Stimulated activated CD4-positive, alpha-beta T cell treated with anti-CD3 and anti-CD28 coated beads, Interleukin-4, amount 100 ng/mL, for 48 hours (primary cell): Measurements from ENCODE around the gene ALKBH5.

ENCODE experiments used
- DNase-seq, 2 donors: peaks; one replicate each; pipeline ENCODE4 v3.0.0-alpha.2; 2020; ENCODE audit warnings: low read depth in 2 of 2

The ALKBH5 gene

GRCh38 chr17:18245038-18245776, 61.6 kb downstream of the ALKBH5 start:
- no peak for DNase-seq

GRCh38 chr17:18246109-18246725, 62.6 kb downstream of the ALKBH5 start:
- DNase-seq = no peak

GRCh38 chr17:18246880-18247612, 63.4 kb downstream of the ALKBH5 start:
- DNase-seq = peak; percentile 48 to 49

GRCh38 chr17:18247613-18248001, 64.0 kb downstream of the ALKBH5 start:
- DNase-seq = no peak

- peak; percentile 55 to 56 for DNase-seq
Observed at GRCh38 chr17:18248300-18248731, 64.7 kb downstream of the ALKBH5 start.

- no peak for DNase-seq
Observed at GRCh38 chr17:18248811-18249210, 65.2 kb downstream of the ALKBH5 start.

- DNase-seq = no peak
Observed at GRCh38 chr17:18250259-18250658, 66.6 kb downstream of the ALKBH5 start.

- no peak for DNase-seq
Observed at GRCh38 chr17:18250708-18251107, 67.1 kb downstream of the ALKBH5 start.

- no peak for DNase-seq
Observed at GRCh38 chr17:18251204-18251603, 67.6 kb downstream of the ALKBH5 start.

- DNase-seq = no peak
Observed at GRCh38 chr17:18252160-18252559, 68.5 kb downstream of the ALKBH5 start.

GRCh38 chr17:18253187-18253884, 69.7 kb downstream of the ALKBH5 start:
- no peak for DNase-seq

GRCh38 chr17:18253947-18254821, 70.6 kb downstream of the ALKBH5 start:
- DNase-seq = no peak

GRCh38 chr17:18254888-18255649, 71.4 kb downstream of the ALKBH5 start:
- DNase-seq = no peak

- DNase-seq = no peak
Observed at GRCh38 chr17:18256351-18256750, 72.7 kb downstream of the ALKBH5 start.

- no peak for DNase-seq
Observed at GRCh38 chr17:18256776-18257175, 73.1 kb downstream of the ALKBH5 start.

GRCh38 chr17:18257268-18257981, 73.8 kb downstream of the ALKBH5 start:
- peak in 1 of 2 donors; percentile 25 for DNase-seq

- peak; percentile 42 to 50 for DNase-seq
Observed at GRCh38 chr17:18257982-18258355, 74.3 kb downstream of the ALKBH5 start.

GRCh38 chr17:18258356-18259038, 74.9 kb downstream of the ALKBH5 start, which contains the start of gene FLII:
FLII (minus strand) TSS chr17:18258738; CDS start chr17:18258690, 48 bp downstream.
- DNase-seq = peak; percentile 41
